Measurements from ENCODE around the gene BLMH. TPM values are rescaled to one million over a fixed set of nuclear protein-coding genes. Genes with fewer than 3 reads are reported as not detected.

The BLMH gene
- total and polyA plus RNA-seq, 4 donors: 10.5 to 50.9 (median 21.6) TPM

DNA sequence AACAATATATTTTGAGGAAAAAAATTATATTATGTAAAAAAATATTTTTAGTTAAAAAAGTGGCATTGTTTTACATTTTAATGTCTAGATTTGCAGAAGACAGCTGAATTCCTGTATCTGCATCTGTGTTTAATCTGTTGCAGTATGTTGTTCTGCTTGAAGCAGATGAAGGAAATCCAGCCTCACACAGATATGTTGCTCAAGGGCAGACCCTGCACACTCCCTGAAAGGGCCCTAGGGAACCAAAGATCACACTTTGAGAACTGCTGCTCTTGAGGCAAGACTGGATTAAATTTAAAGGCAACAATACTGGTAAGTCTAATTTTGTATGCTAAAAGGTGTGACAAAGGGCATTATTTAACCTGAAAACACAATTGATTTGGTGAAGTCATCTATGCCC, 39.8 kb downstream of the BLMH start:
- Histone ChIP-seq H3K9me3 (ENCODE audit: control insufficient read depth in 4 of 4, insufficient read depth in 3 of 4, low read length in 3 of 4) (no peaks in the 10 kb centered on the region), H3K4me3 (no peak overlapping the region), H3K27ac (ENCODE audit: low read depth in 1 of 2, low read length in 1 of 2) (no peak overlapping the region), H3K9ac (ENCODE audit: insufficient read depth in 1 of 2, low read length in 2 of 2) (no peak overlapping the region), H3K4me1 (ENCODE audit: control insufficient read depth in 5 of 5, insufficient read depth in 5 of 5, low read length in 5 of 5) (peaks cover 0 to 3% (median 0%) of the 10 kb centered on the region in 5 donors), H3K36me3 (ENCODE audit: control insufficient read depth in 4 of 4, insufficient read depth in 4 of 4, low read length in 4 of 4) (peaks cover 11 to 34% (median 20%) of the 10 kb centered on the region in 4 donors), H3K27me3 (ENCODE audit: control insufficient read depth in 3 of 3, insufficient read depth in 3 of 3, low read length in 2 of 3) (no peaks in the 10 kb centered on the region)
- DNase-seq (no peak), ATAC-seq (ENCODE audit: insufficient read depth, low FRiP score) (no peak)
- TF ChIP-seq, protein P1, sequence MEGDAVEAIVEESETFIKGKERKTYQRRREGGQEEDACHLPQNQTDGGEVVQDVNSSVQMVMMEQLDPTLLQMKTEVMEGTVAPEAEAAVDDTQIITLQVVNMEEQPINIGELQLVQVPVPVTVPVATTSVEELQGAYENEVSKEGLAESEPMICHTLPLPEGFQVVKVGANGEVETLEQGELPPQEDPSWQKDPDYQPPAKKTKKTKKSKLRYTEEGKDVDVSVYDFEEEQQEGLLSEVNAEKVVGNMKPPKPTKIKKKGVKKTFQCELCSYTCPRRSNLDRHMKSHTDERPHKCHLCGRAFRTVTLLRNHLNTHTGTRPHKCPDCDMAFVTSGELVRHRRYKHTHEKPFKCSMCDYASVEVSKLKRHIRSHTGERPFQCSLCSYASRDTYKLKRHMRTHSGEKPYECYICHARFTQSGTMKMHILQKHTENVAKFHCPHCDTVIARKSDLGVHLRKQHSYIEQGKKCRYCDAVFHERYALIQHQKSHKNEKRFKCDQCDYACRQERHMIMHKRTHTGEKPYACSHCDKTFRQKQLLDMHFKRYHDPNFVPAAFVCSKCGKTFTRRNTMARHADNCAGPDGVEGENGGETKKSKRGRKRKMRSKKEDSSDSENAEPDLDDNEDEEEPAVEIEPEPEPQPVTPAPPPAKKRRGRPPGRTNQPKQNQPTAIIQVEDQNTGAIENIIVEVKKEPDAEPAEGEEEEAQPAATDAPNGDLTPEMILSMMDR (IDR thresholded peaks at IDR 0.05; ENCODE audit: control extremely low read depth, extremely low read depth): no peak

DNA sequence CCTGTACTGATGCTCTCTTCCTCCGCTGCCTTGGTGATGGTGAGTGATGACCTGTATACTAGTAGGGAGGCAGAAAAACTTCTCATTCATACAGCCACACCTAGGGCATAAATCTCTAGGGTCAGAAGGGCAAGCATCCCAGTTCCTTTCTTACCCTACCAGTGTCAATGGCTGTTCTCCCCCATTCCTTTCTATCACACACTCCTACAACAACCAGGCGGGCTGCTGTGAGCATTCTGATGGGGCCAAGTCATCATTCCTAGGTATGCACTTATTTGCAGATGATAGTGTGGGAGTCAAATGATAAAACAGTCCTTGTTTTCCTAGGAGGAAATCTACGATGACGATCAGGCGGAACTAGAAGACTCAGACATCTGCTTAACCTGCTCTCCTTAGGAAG, 42.3 kb downstream of the BLMH start:
- H3K36me3 ChIP-seq (ENCODE audit: control insufficient read depth in 4 of 4, insufficient read depth in 4 of 4, low read length in 4 of 4): peaks cover 11 to 34% (median 19%) of the 10 kb centered on the region in 4 donors
- ATAC-seq (ENCODE audit: insufficient read depth, low FRiP score): no peak
- TF ChIP-seq, protein P1 (IDR thresholded peaks at IDR 0.05; ENCODE audit: control extremely low read depth, extremely low read depth): no peak

DNA sequence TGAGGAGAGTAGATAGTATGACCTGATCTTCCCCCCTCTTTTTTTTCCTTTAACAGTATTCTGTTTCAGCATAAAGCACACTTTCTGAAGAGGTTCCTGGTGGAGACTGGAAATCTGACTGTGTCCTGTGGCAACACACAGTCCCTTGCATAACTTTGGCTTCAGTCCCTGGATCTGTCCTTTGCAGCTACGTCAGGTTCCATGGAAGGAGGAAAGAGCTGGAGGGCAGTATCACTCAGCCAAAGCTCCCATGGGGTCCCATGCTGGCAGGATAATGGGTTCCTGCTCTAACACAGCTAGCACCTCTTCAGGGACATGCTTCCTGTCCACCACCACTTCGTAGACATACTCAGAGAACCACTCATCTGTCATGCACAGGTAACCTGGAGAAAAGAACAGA, 43.0 kb downstream of the BLMH start:
- H3K9ac ChIP-seq (ENCODE audit: insufficient read depth in 1 of 2, low read length in 2 of 2): no peak overlapping the region
- H3K27ac ChIP-seq (ENCODE audit: low read depth in 1 of 2, low read length in 1 of 2): no peak overlapping the region
- WGBS, 2 donors: 79 to 84% methylated on average over 2 of the region's 2 CpGs
- no peak for ATAC-seq (ENCODE audit: insufficient read depth, low FRiP score)
- TF ChIP-seq, protein P1 (IDR thresholded peaks at IDR 0.05; ENCODE audit: control extremely low read depth, extremely low read depth): no peak
- no peaks in the 10 kb centered on the region for H3K27me3 ChIP-seq (ENCODE audit: control insufficient read depth in 3 of 3, insufficient read depth in 3 of 3, low read length in 2 of 3)
- peaks cover 11 to 31% (median 17%) of the 10 kb centered on the region in 4 donors for H3K36me3 ChIP-seq (ENCODE audit: control insufficient read depth in 4 of 4, insufficient read depth in 4 of 4, low read length in 4 of 4)
- H3K4me3 ChIP-seq: no peak overlapping the region
- no peak for DNase-seq
- H3K9me3 ChIP-seq (ENCODE audit: control insufficient read depth in 4 of 4, insufficient read depth in 3 of 4, low read length in 3 of 4): no peaks in the 10 kb centered on the region
- no peaks in the 10 kb centered on the region for H3K4me1 ChIP-seq (ENCODE audit: control insufficient read depth in 5 of 5, insufficient read depth in 5 of 5, low read length in 5 of 5)

More for the DNA sequence above, 42.3 kb downstream of the BLMH start:
- no peak for DNase-seq
- no peak overlapping the region for H3K9ac ChIP-seq (ENCODE audit: insufficient read depth in 1 of 2, low read length in 2 of 2)
- no peaks in the 10 kb centered on the region for H3K27me3 ChIP-seq (ENCODE audit: control insufficient read depth in 3 of 3, insufficient read depth in 3 of 3, low read length in 2 of 3)
- peaks cover 0 to 1% (median 0%) of the 10 kb centered on the region in 5 donors for H3K4me1 ChIP-seq (ENCODE audit: control insufficient read depth in 5 of 5, insufficient read depth in 5 of 5, low read length in 5 of 5)
- no peaks in the 10 kb centered on the region for H3K9me3 ChIP-seq (ENCODE audit: control insufficient read depth in 4 of 4, insufficient read depth in 3 of 4, low read length in 3 of 4)
- no peak overlapping the region for H3K27ac ChIP-seq (ENCODE audit: low read depth in 1 of 2, low read length in 1 of 2)
- H3K4me3 ChIP-seq: no peak overlapping the region
- WGBS, 2 donors: 97% methylated on average over 5 of the region's 5 CpGs

DNA sequence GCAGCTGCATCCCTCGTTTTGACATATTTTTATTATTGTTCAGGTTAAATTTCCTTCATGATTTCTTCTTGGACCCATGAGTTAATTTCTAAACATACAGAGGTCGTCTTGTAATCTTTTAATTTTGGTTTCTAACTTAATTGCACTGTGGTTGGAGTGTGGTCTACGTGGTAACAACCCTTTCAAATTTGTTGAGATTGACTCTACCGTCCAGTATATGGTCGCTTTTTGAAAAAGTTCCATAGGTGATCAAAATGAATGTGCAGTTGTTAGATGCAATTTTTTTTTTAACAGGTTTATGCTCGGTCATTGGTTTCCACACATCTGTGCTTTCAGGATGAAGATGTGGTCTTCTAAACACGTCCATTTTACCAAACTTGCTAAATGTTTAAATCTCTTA, 45.3 kb downstream of the BLMH start:
- ATAC-seq (ENCODE audit: insufficient read depth, low FRiP score) (no peak), DNase-seq (no peak)
- Histone ChIP-seq H3K27me3 (ENCODE audit: control insufficient read depth in 3 of 3, insufficient read depth in 3 of 3, low read length in 2 of 3) (no peaks in the 10 kb centered on the region), H3K9ac (ENCODE audit: insufficient read depth in 1 of 2, low read length in 2 of 2) (no peak overlapping the region), H3K4me1 (ENCODE audit: control insufficient read depth in 5 of 5, insufficient read depth in 5 of 5, low read length in 5 of 5) (no peaks in the 10 kb centered on the region), H3K9me3 (ENCODE audit: control insufficient read depth in 4 of 4, insufficient read depth in 3 of 4, low read length in 3 of 4) (no peaks in the 10 kb centered on the region), H3K36me3 (ENCODE audit: control insufficient read depth in 4 of 4, insufficient read depth in 4 of 4, low read length in 4 of 4) (peaks cover 10 to 26% (median 12%) of the 10 kb centered on the region in 4 donors), H3K27ac (ENCODE audit: low read depth in 1 of 2, low read length in 1 of 2) (no peak overlapping the region), H3K4me3 (no peak overlapping the region)
- WGBS, 2 donors: 85 to 86% methylated on average over 7 of the region's 7 CpGs
- TF ChIP-seq, protein P1 (IDR thresholded peaks at IDR 0.05; ENCODE audit: control extremely low read depth, extremely low read depth): no peak
